Nephron progenitor cell (in vitro differentiated cells): ENCODE data around the gene GADD45GIP1.
"Not testable (repeated sequence)": the region's sequence is repeated elsewhere in the genome, so short reads cannot be mapped to it uniquely, and the experiment has no call there.

Source experiments
- DNase-seq: peaks from one replicate; pipeline ENCODE4 v3.0.0; 2021
- H3K27ac Mint-ChIP-seq: 2 replicates; pipeline ENCODE4 v1.8.0; 2021; ENCODE audit warnings: mild to moderate bottlenecking, moderate library complexity, mixed read lengths
- H3K27me3 Mint-ChIP-seq: 2 replicates; pipeline ENCODE4 v1.8.0; 2021; ENCODE audit warnings: mild to moderate bottlenecking, low read depth, mixed read lengths; ENCODE audit not compliant: poor library complexity
- H3K36me3 Mint-ChIP-seq: 2 replicates; pipeline ENCODE4 v1.8.0; 2021; ENCODE audit warnings: low read depth, mixed read lengths
- H3K4me1 Mint-ChIP-seq: 2 replicates; pipeline ENCODE4 v1.8.0; 2021; ENCODE audit warnings: mixed read lengths
- H3K4me3 Mint-ChIP-seq: 2 replicates; pipeline ENCODE4 v1.8.0; 2021; ENCODE audit warnings: mild to moderate bottlenecking, moderate library complexity, mixed read lengths
- H3K9me3 Mint-ChIP-seq: 2 replicates; pipeline ENCODE4 v1.8.0; 2021; ENCODE audit warnings: mild to moderate bottlenecking, moderate library complexity, mixed read lengths
- CTCF ChIP-seq: fragments of 200-600 bp; sonication (generic); IDR thresholded peaks from 2 replicates; pipeline ENCODE4 v1.5.0; 2021; ENCODE audit warnings: antibody characterized with exemption

The GADD45GIP1 gene

GRCh38 chr19:12969292-12969988, 12.4 kb upstream of the GADD45GIP1 start, which contains the start of gene DAND5:
TSS of gene DAND5 (plus strand) at chr19:12969576. CDS start at chr19:12969661, 85 bp downstream.
- peaks cover 30% of the 10 kb centered on the region for H3K27me3 Mint-ChIP-seq
- no peak within 1 kb of the TSS for H3K27ac Mint-ChIP-seq
- peaks cover 12% of the 10 kb centered on the region for H3K4me1 Mint-ChIP-seq
- no peak for DNase-seq
- no peak for TF ChIP-seq CTCF
- H3K36me3 Mint-ChIP-seq = no peaks in the 10 kb centered on the region
- no peak within 1 kb of the TSS for H3K4me3 Mint-ChIP-seq
- no peaks in the 10 kb centered on the region for H3K9me3 Mint-ChIP-seq

GRCh38 chr19:12967907-12968306, 10.9 kb upstream of the GADD45GIP1 start:
- Mint-ChIP-seq H3K4me3 (no peak overlapping the region), H3K9me3 (peaks cover 4% of the 10 kb centered on the region), H3K4me1 (peaks cover 12% of the 10 kb centered on the region), H3K27ac (no peak overlapping the region), H3K27me3 (peaks cover 33% of the 10 kb centered on the region), H3K36me3 (no peaks in the 10 kb centered on the region)
- DNase-seq = no peak
- no peak for TF ChIP-seq CTCF

- peak overlapping the region; percentile 71 for H3K4me3 Mint-ChIP-seq
- H3K4me1 Mint-ChIP-seq = peaks cover 12% of the 10 kb centered on the region
- peaks cover 22% of the 10 kb centered on the region for H3K27me3 Mint-ChIP-seq
Observed at GRCh38 chr19:12965812-12966135, 8.8 kb upstream of the GADD45GIP1 start.

GRCh38 chr19:12965017-12965811, 8.2 kb upstream of the GADD45GIP1 start:
- Mint-ChIP-seq H3K36me3 (no peaks in the 10 kb centered on the region), H3K27me3 (peaks cover 23% of the 10 kb centered on the region), H3K4me3 (peak overlapping the region; percentile 80), H3K4me1 (peaks cover 10% of the 10 kb centered on the region), H3K27ac (no peak overlapping the region), H3K9me3 (peaks cover 13% of the 10 kb centered on the region)
- TF ChIP-seq CTCF = peak; percentile 84
- DNase-seq = peak; percentile 92

More at GRCh38 chr19:12965812-12966135, 8.8 kb upstream of the GADD45GIP1 start:
- no peak for TF ChIP-seq CTCF
- H3K36me3 Mint-ChIP-seq = no peaks in the 10 kb centered on the region
- H3K9me3 Mint-ChIP-seq = peaks cover 11% of the 10 kb centered on the region
- DNase-seq = no peak
- H3K27ac Mint-ChIP-seq = no peak overlapping the region

- Mint-ChIP-seq H3K27ac (no peak overlapping the region), H3K9me3 (peaks cover 16% of the 10 kb centered on the region), H3K4me3 (no peak overlapping the region), H3K4me1 (peaks cover 23% of the 10 kb centered on the region), H3K27me3 (peaks cover 18% of the 10 kb centered on the region), H3K36me3 (peaks cover 11% of the 10 kb centered on the region)
- no peak for DNase-seq
- no peak for TF ChIP-seq CTCF
Observed at GRCh38 chr19:12959481-12959880, 2.5 kb upstream of the GADD45GIP1 start.

- Mint-ChIP-seq H3K4me1 (peaks cover 27% of the 10 kb centered on the region), H3K36me3 (peaks cover 11% of the 10 kb centered on the region), H3K4me3 (peak overlapping the region; percentile 83), H3K9me3 (peaks cover 13% of the 10 kb centered on the region)
- H3K27me3 Mint-ChIP-seq, H3K27ac Mint-ChIP-seq, DNase-seq: not testable (repeated sequence)
Observed at GRCh38 chr19:12957389-12957952, 448 bp upstream of the GADD45GIP1 start.
